Measurements from ENCODE around the gene POLR1E.

- no peak for TF ChIP-seq POLR2A (IDR thresholded peaks at IDR 0.05)
- no peak for TF ChIP-seq POLR2AphosphoS5 (IDR thresholded peaks at IDR 0.05; ENCODE audit: insufficient read depth in 1 of 2, low read depth in 1 of 2)
Observed at GRCh38 chr9:37549527-37549926, 63.8 kb downstream of the POLR1E start.
